HepG2 (cell line): Measurements from ENCODE around the gene LTC4S. TPM values are rescaled to one million over a fixed set of nuclear protein-coding genes. Genes with fewer than 3 reads are reported as not detected.

ENCODE experiments used
- FOXO1 ChIP-seq: sonication (generic); formaldehyde crosslinking; IDR thresholded peaks from 2 replicates; pipeline ENCODE4 v1.4.0; 2020; ENCODE audit warnings: missing genetic modification reagents
- HMGXB4 ChIP-seq, 2 experiments: sonication (generic) in 1 of 2; formaldehyde crosslinking in 1 of 2; IDR thresholded peaks; 2 replicates each; pipeline versions ENCODE4 v1.4.0 to v1.6.1; 2018 to 2020; ENCODE audit warnings: missing genetic modification reagents in 2 of 2, borderline replicate concordance in 1 of 2, low read depth in 1 of 2, mild to moderate bottlenecking in 1 of 2, missing biosample characterization in 1 of 2
- NFKB2 ChIP-seq: sonication (generic); formaldehyde crosslinking; IDR thresholded peaks from 2 replicates; pipeline ENCODE4 v1.4.0; 2020; ENCODE audit warnings: missing genetic modification reagents, borderline replicate concordance
- PATZ1 ChIP-seq: sonication (generic); formaldehyde crosslinking; IDR thresholded peaks from 2 replicates; pipeline ENCODE4 v1.4.0; 2020; ENCODE audit warnings: missing genetic modification reagents
- REPIN1 ChIP-seq: sonication (generic); formaldehyde crosslinking; IDR thresholded peaks from 2 replicates; pipeline ENCODE4 v1.8.0; 2022; ENCODE audit warnings: missing genetic modification reagents, low read depth, mild to moderate bottlenecking, borderline replicate concordance
- SNAI1 ChIP-seq: sonication (generic); formaldehyde crosslinking; IDR thresholded peaks from 2 replicates; pipeline ENCODE4 v1.5.0; 2020; ENCODE audit warnings: mild to moderate bottlenecking, missing genetic modification reagents, borderline replicate concordance
- SNAPC4 ChIP-seq: sonication (generic); formaldehyde crosslinking; IDR thresholded peaks from 2 replicates; pipeline ENCODE4 v1.4.0; 2020; ENCODE audit warnings: mild to moderate bottlenecking, missing genetic modification reagents
- ZNF205 ChIP-seq: IDR thresholded peaks from 2 replicates; pipeline ENCODE4 v1.6.1; 2018; ENCODE audit warnings: missing biosample characterization, missing genetic modification reagents
- ZNF292 ChIP-seq: sonication (generic); formaldehyde crosslinking; IDR thresholded peaks from 2 replicates; pipeline ENCODE4 v1.8.1; 2022; ENCODE audit warnings: mild to moderate bottlenecking, low read depth, missing genetic modification reagents, borderline replicate concordance
- ZNF329 ChIP-seq: sonication (generic); formaldehyde crosslinking; IDR thresholded peaks from 2 replicates; pipeline ENCODE4 v1.9.0; 2021; ENCODE audit warnings: low read depth, mild to moderate bottlenecking, missing genetic modification reagents
- ZNF441 ChIP-seq: sonication (generic); formaldehyde crosslinking; IDR thresholded peaks from 2 replicates; pipeline ENCODE4 v1.7.0; 2021; ENCODE audit warnings: missing genetic modification reagents, borderline replicate concordance
- polyA plus RNA-seq, 8 experiments: library from polyadenylated mRNA; depleted of rRNA in 3 of 8; stranded (reverse) in 7 of 8; unstranded in 1 of 8; fragments of >200 nt; fragmentation: Illumina TruSeq in 4 of 8; extraction: Trizol in 4 of 8; gene quantifications; 2 replicates each; pipeline versions ENCODE4 v1.2.1 to v1.2.3, GENCODE V29; 2011 to 2016; ENCODE audit warnings: low read depth in 4 of 8, missing spikeins in 1 of 8, mixed read lengths in 1 of 8; ENCODE audit not compliant: insufficient read depth in 1 of 8
- total RNA-seq, 5 experiments: library from RNA; depleted of rRNA; stranded (reverse); fragments of >200 nt; fragmentation: Illumina TruSeq; extraction: Trizol; gene quantifications; 2 replicates each; pipeline ENCODE4 v1.2.3, GENCODE V29; 2016; ENCODE audit warnings: low read depth in 1 of 5
- TF ChIP-seq, protein P1 (sequence below): sonication (generic); formaldehyde crosslinking; IDR thresholded peaks from 2 replicates; pipeline ENCODE4 v1.5.1; 2020; ENCODE audit warnings: missing genetic modification reagents, mild to moderate bottlenecking, borderline replicate concordance
- TF ChIP-seq, protein P2 (sequence below): sonication (generic); formaldehyde crosslinking; IDR thresholded peaks from 2 replicates; pipeline ENCODE4 v1.5.1; 2020; ENCODE audit warnings: missing genetic modification reagents, mild to moderate bottlenecking, borderline replicate concordance

The LTC4S gene
- total and polyA plus RNA-seq, 2 of the 13 experiments (the other 11 are each of a cell fraction or from before 2014, with no cell fraction given) = 0.35 TPM; not detected in 1

DNA sequence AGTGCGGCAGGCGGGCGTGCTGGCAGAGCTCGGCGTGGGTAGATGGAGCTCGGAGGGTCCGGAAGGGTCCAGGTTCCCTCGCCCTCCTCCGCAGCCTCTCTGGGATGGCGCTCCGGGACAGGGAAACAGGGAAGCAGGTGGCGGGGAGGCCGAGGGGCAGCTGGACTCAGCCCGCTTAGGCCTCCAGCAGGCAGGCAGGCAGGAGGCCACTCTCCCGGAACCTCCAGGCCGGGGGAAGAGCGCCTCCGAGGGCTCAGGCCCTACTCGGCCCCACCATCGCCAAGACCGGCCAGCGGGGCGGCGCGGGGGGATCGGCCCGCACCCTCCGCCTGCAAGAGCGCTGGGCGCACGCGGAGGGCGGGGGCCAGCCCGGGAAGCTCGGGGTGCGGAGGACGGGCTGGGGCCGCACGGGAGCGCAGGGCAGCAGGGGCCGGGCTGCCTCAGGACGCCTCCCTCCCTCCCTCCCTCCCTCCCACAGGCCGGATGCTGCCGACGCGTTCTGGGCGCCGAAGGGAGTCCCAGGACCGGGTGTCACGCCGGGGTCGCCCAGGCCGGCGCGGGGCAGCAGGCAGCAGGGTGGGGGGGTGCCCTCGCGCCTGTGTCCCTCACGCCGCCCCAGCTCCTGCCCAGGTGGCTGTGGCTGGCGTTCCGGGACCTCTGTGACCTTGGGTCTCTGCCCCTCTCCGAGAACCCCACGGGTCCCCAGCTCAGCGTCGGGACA is 11.9 kb downstream of the LTC4S start (continued):
- TF ChIP-seq PATZ1 (CRISPR knock-in tag) = 0 out of 2 replicates have a peak, but pooled peaks have one; percentile 9
- TF ChIP-seq SNAI1 (CRISPR knock-in tag) = no peak
- 0 out of 2 replicates have a peak, but pooled peaks have one; percentile 11 for TF ChIP-seq ZNF292
- TF ChIP-seq, protein P1, sequence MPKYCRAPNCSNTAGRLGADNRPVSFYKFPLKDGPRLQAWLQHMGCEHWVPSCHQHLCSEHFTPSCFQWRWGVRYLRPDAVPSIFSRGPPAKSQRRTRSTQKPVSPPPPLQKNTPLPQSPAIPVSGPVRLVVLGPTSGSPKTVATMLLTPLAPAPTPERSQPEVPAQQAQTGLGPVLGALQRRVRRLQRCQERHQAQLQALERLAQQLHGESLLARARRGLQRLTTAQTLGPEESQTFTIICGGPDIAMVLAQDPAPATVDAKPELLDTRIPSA (CRISPR knock-in tag) = no peak; the same call in 1 of the 2 replicates
- TF ChIP-seq NFKB2 (CRISPR knock-in tag) = peak; percentile 33; the same call in 1 of the 2 replicates
- TF ChIP-seq, protein P2, sequence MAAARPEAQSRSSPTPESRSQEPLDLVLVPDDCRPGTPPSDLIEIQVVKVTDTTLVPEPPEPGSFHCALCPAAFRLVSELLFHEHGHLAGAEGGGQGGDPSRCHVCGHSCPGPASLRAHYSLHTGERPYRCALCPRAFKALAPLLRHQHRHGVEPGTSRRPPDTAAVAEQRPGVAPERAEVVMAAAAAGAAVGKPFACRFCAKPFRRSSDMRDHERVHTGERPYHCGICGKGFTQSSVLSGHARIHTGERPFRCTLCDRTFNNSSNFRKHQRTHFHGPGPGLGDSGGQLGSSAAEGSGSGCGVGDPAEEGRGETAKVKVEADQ = no peak; the same call in none of the 2 replicates
- TF ChIP-seq ZNF205 = no peak
- no peak; the same call in 1 of the 2 replicates for TF ChIP-seq FOXO1
- no peak for TF ChIP-seq ZNF441 (CRISPR knock-in tag)
- TF ChIP-seq REPIN1 (CRISPR knock-in tag) = 0 out of 2 replicates have a peak, but pooled peaks have one; percentile 16
- peak; percentile 77; the same call in 1 of the 2 replicates for TF ChIP-seq ZNF329
- no peak for TF ChIP-seq SNAPC4 (CRISPR knock-in tag)
- peak; percentile 53 to 72; a peak in 3 of 4 replicates for TF ChIP-seq HMGXB4 (CRISPR knock-in tag; IDR thresholded peaks at IDR 0.05; ENCODE audit: borderline replicate concordance in 1 of 2, low read depth in 1 of 2)
